WTC11 (cell line): ENCODE measurements around the gene LOXL1. TPM values are rescaled to one million over a fixed set of nuclear protein-coding genes. Genes with fewer than 3 reads are reported as not detected.

ENCODE experiments used
- ATAC-seq: fragments of 200-7000 bp; cut with Tn5 transposase; 2 replicates; pipeline ENCODE4 v1.10.0; 2021; ENCODE audit warnings: mild to moderate bottlenecking, moderate library complexity
- CTCF ChIA-PET: fragments of 300-600 bp; sonication (Branson Sonifier 250); formaldehyde crosslinking; loops from one replicate; lab custom pipeline; 2021; ENCODE audit warnings: antibody characterized with exemption; lab: Charles Lee
- POLR2A ChIA-PET: fragments of 350-600 bp; sonication (Branson Sonifier 250); formaldehyde crosslinking; loops from one replicate; lab custom pipeline; 2021; ENCODE audit warnings: antibody characterized with exemption; lab: Charles Lee
- DNase-seq: peaks from one replicate; pipeline ENCODE4 v3.0.0; 2021; ENCODE audit warnings: low spot score
- H3K27ac Mint-ChIP-seq: 2 replicates; pipeline ENCODE4 v1.8.0; 2021; ENCODE audit warnings: mixed read lengths
- H3K27me3 Mint-ChIP-seq: 2 replicates; pipeline ENCODE4 v1.8.0; 2021; ENCODE audit warnings: low read depth, mild to moderate bottlenecking, moderate library complexity, mixed read lengths
- H3K36me3 Mint-ChIP-seq: 2 replicates; pipeline ENCODE4 v1.8.0; 2021; ENCODE audit warnings: mixed read lengths
- H3K4me1 Mint-ChIP-seq: 2 replicates; pipeline ENCODE4 v1.8.0; 2022; ENCODE audit warnings: mixed read lengths
- H3K4me3 Mint-ChIP-seq: 2 replicates; pipeline ENCODE4 v1.8.0; 2021; ENCODE audit warnings: mild to moderate bottlenecking, moderate library complexity, mixed read lengths
- H3K9me3 Mint-ChIP-seq: 2 replicates; pipeline ENCODE4 v1.8.0; 2021; ENCODE audit warnings: mixed read lengths
- ARID4B ChIP-seq: sonication (generic); formaldehyde crosslinking; IDR thresholded peaks from 2 replicates; pipeline ENCODE4 v1.8.0; 2023; ENCODE audit warnings: missing genetic modification reagents, mild to moderate bottlenecking, borderline replicate concordance
- ATF2 ChIP-seq: sonication (generic); formaldehyde crosslinking; IDR thresholded peaks from 2 replicates; pipeline ENCODE4 v1.8.1; 2022; ENCODE audit warnings: low read depth, missing genetic modification reagents, borderline replicate concordance
- ATF3 ChIP-seq: sonication (generic); formaldehyde crosslinking; conservative IDR thresholded peaks from 2 replicates; pipeline ENCODE4 v1.8.1; 2022; ENCODE audit warnings: mild to moderate bottlenecking, missing genetic modification reagents
- ESRRA ChIP-seq: sonication (generic); formaldehyde crosslinking; IDR thresholded peaks from 2 replicates; pipeline ENCODE4 v1.8.1; 2022; ENCODE audit warnings: mild to moderate bottlenecking, missing genetic modification reagents, borderline replicate concordance
- GTF2I ChIP-seq: fragments of 250-450 bp; sonication (Bioruptor Pico); conservative IDR thresholded peaks from 2 replicates; pipeline ENCODE4 v1.4.0; 2021; ENCODE audit warnings: mild to moderate bottlenecking
- JUN ChIP-seq: sonication (generic); formaldehyde crosslinking; IDR thresholded peaks from 2 replicates; pipeline ENCODE4 v1.8.0; 2023; ENCODE audit warnings: mild to moderate bottlenecking, missing genetic modification reagents
- KAT7 ChIP-seq: sonication (generic); formaldehyde crosslinking; IDR thresholded peaks from 2 replicates; pipeline ENCODE4 v1.8.1; 2023; ENCODE audit warnings: missing genetic modification reagents, mild to moderate bottlenecking, borderline replicate concordance
- NFE2L1 ChIP-seq: sonication (generic); formaldehyde crosslinking; IDR thresholded peaks from 2 replicates; pipeline ENCODE4 v1.8.1; 2023; ENCODE audit warnings: missing genetic modification reagents
- NR2C2 ChIP-seq: sonication (generic); formaldehyde crosslinking; IDR thresholded peaks from 2 replicates; pipeline ENCODE4 v1.8.0; 2022; ENCODE audit warnings: mild to moderate bottlenecking, missing genetic modification reagents
- RORB ChIP-seq: fragments of 250-450 bp; sonication (Bioruptor Pico); IDR thresholded peaks from 2 replicates; pipeline ENCODE4 v1.9.0; 2021; ENCODE audit warnings: mild to moderate bottlenecking
- SMAD4 ChIP-seq: sonication (generic); formaldehyde crosslinking; IDR thresholded peaks from 2 replicates; pipeline ENCODE4 v1.8.0; 2022; ENCODE audit warnings: mild to moderate bottlenecking, missing genetic modification reagents
- SOX15 ChIP-seq: fragments of 250-450 bp; sonication (Bioruptor Pico); IDR thresholded peaks from 2 replicates; pipeline ENCODE4 v1.9.0; 2021; ENCODE audit warnings: mild to moderate bottlenecking
- TEAD1 ChIP-seq: sonication (generic); formaldehyde crosslinking; IDR thresholded peaks from 2 replicates; pipeline ENCODE4 v1.8.0; 2022; ENCODE audit warnings: mild to moderate bottlenecking, missing genetic modification reagents
- ZBTB21 ChIP-seq: sonication (generic); formaldehyde crosslinking; IDR thresholded peaks from 2 replicates; pipeline ENCODE4 v1.8.1; 2023; ENCODE audit warnings: mild to moderate bottlenecking, missing genetic modification reagents, borderline replicate concordance
- ZMAT4 ChIP-seq: fragments of 250-450 bp; sonication (Bioruptor Pico); IDR thresholded peaks from 2 replicates; pipeline ENCODE4 v1.9.0; 2021; ENCODE audit warnings: mild to moderate bottlenecking
- ZNF671 ChIP-seq: fragments of 250-450 bp; sonication (Bioruptor Pico); IDR thresholded peaks from 2 replicates; pipeline ENCODE4 v1.8.0; 2021; ENCODE audit warnings: mild to moderate bottlenecking
- total RNA-seq: library from RNA; stranded (reverse); gene quantifications from 3 replicates; pipeline ENCODE4 v1.2.3, GENCODE V29; 2021
- TF ChIP-seq, protein P1 (sequence below): sonication (generic); formaldehyde crosslinking; IDR thresholded peaks from 2 replicates; pipeline ENCODE4 v1.8.0; 2022; ENCODE audit warnings: mild to moderate bottlenecking, missing genetic modification reagents
- TF ChIP-seq, protein P2 (sequence below): sonication (generic); formaldehyde crosslinking; IDR thresholded peaks from 2 replicates; pipeline ENCODE4 v1.8.0; 2022; ENCODE audit warnings: mild to moderate bottlenecking, missing genetic modification reagents
- TF ChIP-seq, protein P3 (sequence below): sonication (generic); formaldehyde crosslinking; IDR thresholded peaks from 2 replicates; pipeline ENCODE4 v1.8.0; 2023; ENCODE audit warnings: mild to moderate bottlenecking, missing genetic modification reagents
- TF ChIP-seq, protein P4 (sequence below): fragments of 200-600 bp; IDR thresholded peaks from 2 replicates; pipeline ENCODE4 v1.8.0; 2022; ENCODE audit warnings: antibody characterized with exemption
- TF ChIP-seq, protein P5 (sequence below): sonication (generic); formaldehyde crosslinking; IDR thresholded peaks from 2 replicates; pipeline ENCODE4 v1.8.0; 2022; ENCODE audit warnings: mild to moderate bottlenecking, missing genetic modification reagents

Gene LOXL1
- total RNA-seq, 1 experiment from 2014 or later = 10.6 TPM

GRCh38 chr15:73991726-73992593 is 65.7 kb downstream of the LOXL1 start, which contains the start of gene STOML1:
Gene STOML1, minus strand, starts transcription at chr15:73992295. Its CDS starts 72 bp downstream, at chr15:73992223.
- CTCF ChIA-PET = interaction anchor here (0.6 to 8.2 kb wide), 14 partner anchors 9 to 320 kb away, joined by 3 to 89 read pairs (median 4); no protein-coding TSS in a partner anchor
- H3K27ac Mint-ChIP-seq = no peak within 1 kb of the TSS
- peaks cover 30% of the 10 kb centered on the region for H3K4me1 Mint-ChIP-seq
- H3K27me3 Mint-ChIP-seq = peaks cover 13% of the 10 kb centered on the region
- H3K9me3 Mint-ChIP-seq = no peaks in the 10 kb centered on the region
- POLR2A ChIA-PET = no interaction called here
- peak; percentile 97 for DNase-seq
- ATAC-seq = peak; percentile 68
- peak within 1 kb of the TSS; percentile 74 for H3K4me3 Mint-ChIP-seq
- H3K36me3 Mint-ChIP-seq = no peaks in the 10 kb centered on the region
- TF ChIP-seq JUN (CRISPR knock-in tag) (no peak), TEAD1 (CRISPR knock-in tag) (0 out of 2 replicates have a peak, but pooled peaks have one; percentile 70), ZNF671 (CRISPR knock-in tag) (no peak), GTF2I (CRISPR knock-in tag) (no peak), ZBTB21 (CRISPR knock-in tag) (no peak), ARID4B (CRISPR knock-in tag) (no peak), RORB (CRISPR knock-in tag) (no peak), NR2C2 (CRISPR knock-in tag) (no peak), SMAD4 (CRISPR knock-in tag) (no peak), ZMAT4 (CRISPR knock-in tag) (no peak), SOX15 (CRISPR knock-in tag) (no peak), ATF3 (no peak), ESRRA (CRISPR knock-in tag) (no peak), KAT7 (CRISPR knock-in tag) (no peak), ATF2 (CRISPR knock-in tag) (no peak), NFE2L1 (CRISPR knock-in tag) (no peak)
- TF ChIP-seq, protein P1, sequence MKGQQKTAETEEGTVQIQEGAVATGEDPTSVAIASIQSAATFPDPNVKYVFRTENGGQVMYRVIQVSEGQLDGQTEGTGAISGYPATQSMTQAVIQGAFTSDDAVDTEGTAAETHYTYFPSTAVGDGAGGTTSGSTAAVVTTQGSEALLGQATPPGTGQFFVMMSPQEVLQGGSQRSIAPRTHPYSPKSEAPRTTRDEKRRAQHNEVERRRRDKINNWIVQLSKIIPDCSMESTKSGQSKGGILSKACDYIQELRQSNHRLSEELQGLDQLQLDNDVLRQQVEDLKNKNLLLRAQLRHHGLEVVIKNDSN = no peak
- TF ChIP-seq, protein P2, sequence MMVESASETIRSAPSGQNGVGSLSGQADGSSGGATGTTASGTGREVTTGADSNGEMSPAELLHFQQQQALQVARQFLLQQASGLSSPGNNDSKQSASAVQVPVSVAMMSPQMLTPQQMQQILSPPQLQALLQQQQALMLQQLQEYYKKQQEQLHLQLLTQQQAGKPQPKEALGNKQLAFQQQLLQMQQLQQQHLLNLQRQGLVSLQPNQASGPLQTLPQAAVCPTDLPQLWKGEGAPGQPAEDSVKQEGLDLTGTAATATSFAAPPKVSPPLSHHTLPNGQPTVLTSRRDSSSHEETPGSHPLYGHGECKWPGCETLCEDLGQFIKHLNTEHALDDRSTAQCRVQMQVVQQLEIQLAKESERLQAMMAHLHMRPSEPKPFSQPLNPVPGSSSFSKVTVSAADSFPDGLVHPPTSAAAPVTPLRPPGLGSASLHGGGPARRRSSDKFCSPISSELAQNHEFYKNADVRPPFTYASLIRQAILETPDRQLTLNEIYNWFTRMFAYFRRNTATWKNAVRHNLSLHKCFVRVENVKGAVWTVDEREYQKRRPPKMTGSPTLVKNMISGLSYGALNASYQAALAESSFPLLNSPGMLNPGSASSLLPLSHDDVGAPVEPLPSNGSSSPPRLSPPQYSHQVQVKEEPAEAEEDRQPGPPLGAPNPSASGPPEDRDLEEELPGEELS = peak; percentile 46; the same call in 1 of the 2 replicates
- TF ChIP-seq, protein P3, sequence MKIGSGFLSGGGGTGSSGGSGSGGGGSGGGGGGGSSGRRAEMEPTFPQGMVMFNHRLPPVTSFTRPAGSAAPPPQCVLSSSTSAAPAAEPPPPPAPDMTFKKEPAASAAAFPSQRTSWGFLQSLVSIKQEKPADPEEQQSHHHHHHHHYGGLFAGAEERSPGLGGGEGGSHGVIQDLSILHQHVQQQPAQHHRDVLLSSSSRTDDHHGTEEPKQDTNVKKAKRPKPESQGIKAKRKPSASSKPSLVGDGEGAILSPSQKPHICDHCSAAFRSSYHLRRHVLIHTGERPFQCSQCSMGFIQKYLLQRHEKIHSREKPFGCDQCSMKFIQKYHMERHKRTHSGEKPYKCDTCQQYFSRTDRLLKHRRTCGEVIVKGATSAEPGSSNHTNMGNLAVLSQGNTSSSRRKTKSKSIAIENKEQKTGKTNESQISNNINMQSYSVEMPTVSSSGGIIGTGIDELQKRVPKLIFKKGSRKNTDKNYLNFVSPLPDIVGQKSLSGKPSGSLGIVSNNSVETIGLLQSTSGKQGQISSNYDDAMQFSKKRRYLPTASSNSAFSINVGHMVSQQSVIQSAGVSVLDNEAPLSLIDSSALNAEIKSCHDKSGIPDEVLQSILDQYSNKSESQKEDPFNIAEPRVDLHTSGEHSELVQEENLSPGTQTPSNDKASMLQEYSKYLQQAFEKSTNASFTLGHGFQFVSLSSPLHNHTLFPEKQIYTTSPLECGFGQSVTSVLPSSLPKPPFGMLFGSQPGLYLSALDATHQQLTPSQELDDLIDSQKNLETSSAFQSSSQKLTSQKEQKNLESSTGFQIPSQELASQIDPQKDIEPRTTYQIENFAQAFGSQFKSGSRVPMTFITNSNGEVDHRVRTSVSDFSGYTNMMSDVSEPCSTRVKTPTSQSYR = no peak
- TF ChIP-seq, protein P4, sequence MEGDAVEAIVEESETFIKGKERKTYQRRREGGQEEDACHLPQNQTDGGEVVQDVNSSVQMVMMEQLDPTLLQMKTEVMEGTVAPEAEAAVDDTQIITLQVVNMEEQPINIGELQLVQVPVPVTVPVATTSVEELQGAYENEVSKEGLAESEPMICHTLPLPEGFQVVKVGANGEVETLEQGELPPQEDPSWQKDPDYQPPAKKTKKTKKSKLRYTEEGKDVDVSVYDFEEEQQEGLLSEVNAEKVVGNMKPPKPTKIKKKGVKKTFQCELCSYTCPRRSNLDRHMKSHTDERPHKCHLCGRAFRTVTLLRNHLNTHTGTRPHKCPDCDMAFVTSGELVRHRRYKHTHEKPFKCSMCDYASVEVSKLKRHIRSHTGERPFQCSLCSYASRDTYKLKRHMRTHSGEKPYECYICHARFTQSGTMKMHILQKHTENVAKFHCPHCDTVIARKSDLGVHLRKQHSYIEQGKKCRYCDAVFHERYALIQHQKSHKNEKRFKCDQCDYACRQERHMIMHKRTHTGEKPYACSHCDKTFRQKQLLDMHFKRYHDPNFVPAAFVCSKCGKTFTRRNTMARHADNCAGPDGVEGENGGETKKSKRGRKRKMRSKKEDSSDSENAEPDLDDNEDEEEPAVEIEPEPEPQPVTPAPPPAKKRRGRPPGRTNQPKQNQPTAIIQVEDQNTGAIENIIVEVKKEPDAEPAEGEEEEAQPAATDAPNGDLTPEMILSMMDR = peak; percentile 81
- TF ChIP-seq, protein P5, sequence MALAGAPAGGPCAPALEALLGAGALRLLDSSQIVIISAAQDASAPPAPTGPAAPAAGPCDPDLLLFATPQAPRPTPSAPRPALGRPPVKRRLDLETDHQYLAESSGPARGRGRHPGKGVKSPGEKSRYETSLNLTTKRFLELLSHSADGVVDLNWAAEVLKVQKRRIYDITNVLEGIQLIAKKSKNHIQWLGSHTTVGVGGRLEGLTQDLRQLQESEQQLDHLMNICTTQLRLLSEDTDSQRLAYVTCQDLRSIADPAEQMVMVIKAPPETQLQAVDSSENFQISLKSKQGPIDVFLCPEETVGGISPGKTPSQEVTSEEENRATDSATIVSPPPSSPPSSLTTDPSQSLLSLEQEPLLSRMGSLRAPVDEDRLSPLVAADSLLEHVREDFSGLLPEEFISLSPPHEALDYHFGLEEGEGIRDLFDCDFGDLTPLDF = no peak
